Measurements from ENCODE around the gene GJA1. TPM values are rescaled to one million over a fixed set of nuclear protein-coding genes. Genes with fewer than 3 reads are reported as not detected.

Gene GJA1
- total RNA-seq, 1 donor from 2014 or later, result 127 TPM

- no peaks in the 10 kb centered on the region for H3K27me3 ChIP-seq (ENCODE audit: control insufficient read depth, insufficient read depth, low read length)
- DNase-seq (ENCODE audit: low read depth), result no peak
- no peak for FAIRE-seq
- peaks cover 10% of the 10 kb centered on the region for H3K36me3 ChIP-seq (ENCODE audit: control insufficient read depth, insufficient read depth, low read length)
- H3K4me3 ChIP-seq (ENCODE audit: low read depth, low read length), result no peak overlapping the region
- TF ChIP-seq CTCF (IDR thresholded peaks at IDR 0.05; ENCODE audit: insufficient read depth, low read length, severe bottlenecking), result no peak
Measured at GRCh38 chr6:121449331-121449730, 13.9 kb downstream of the GJA1 start.

GRCh38 chr6:121450242-121450641 is 14.8 kb downstream of the GJA1 start:
- FAIRE-seq (no peak), DNase-seq (ENCODE audit: low read depth) (no peak)
- H3K27me3 ChIP-seq (ENCODE audit: control insufficient read depth, insufficient read depth, low read length), result no peaks in the 10 kb centered on the region
- no peak overlapping the region for H3K4me3 ChIP-seq (ENCODE audit: low read depth, low read length)
- H3K36me3 ChIP-seq (ENCODE audit: control insufficient read depth, insufficient read depth, low read length), result peaks cover 10% of the 10 kb centered on the region
- no peak for TF ChIP-seq CTCF (IDR thresholded peaks at IDR 0.05; ENCODE audit: insufficient read depth, low read length, severe bottlenecking)

- H3K27me3 ChIP-seq (ENCODE audit: control insufficient read depth, insufficient read depth, low read length), result no peaks in the 10 kb centered on the region
- no peak for DNase-seq (ENCODE audit: low read depth)
- no peak overlapping the region for H3K4me3 ChIP-seq (ENCODE audit: low read depth, low read length)
- no peak for FAIRE-seq
- TF ChIP-seq CTCF (IDR thresholded peaks at IDR 0.05; ENCODE audit: insufficient read depth, low read length, severe bottlenecking), result no peak
- peaks cover 10% of the 10 kb centered on the region for H3K36me3 ChIP-seq (ENCODE audit: control insufficient read depth, insufficient read depth, low read length)
Measured at GRCh38 chr6:121451250-121451649, 15.8 kb downstream of the GJA1 start.

GRCh38 chr6:121453191-121453590 is 17.7 kb downstream of the GJA1 start:
- no peak for FAIRE-seq
- no peak for TF ChIP-seq CTCF (IDR thresholded peaks at IDR 0.05; ENCODE audit: insufficient read depth, low read length, severe bottlenecking)

GRCh38 chr6:121460170-121460569 is 24.7 kb downstream of the GJA1 start:
- Histone ChIP-seq H3K27me3 (ENCODE audit: control insufficient read depth, insufficient read depth, low read length) (no peaks in the 10 kb centered on the region), H3K4me3 (ENCODE audit: low read depth, low read length) (no peak overlapping the region), H3K36me3 (ENCODE audit: control insufficient read depth, insufficient read depth, low read length) (no peaks in the 10 kb centered on the region)
- FAIRE-seq (no peak), DNase-seq (ENCODE audit: low read depth) (no peak)
- TF ChIP-seq CTCF (IDR thresholded peaks at IDR 0.05; ENCODE audit: insufficient read depth, low read length, severe bottlenecking), result no peak

More at GRCh38 chr6:121453191-121453590, 17.7 kb downstream of the GJA1 start:
- Histone ChIP-seq H3K4me3 (ENCODE audit: low read depth, low read length) (no peak overlapping the region), H3K27me3 (ENCODE audit: control insufficient read depth, insufficient read depth, low read length) (no peaks in the 10 kb centered on the region), H3K36me3 (ENCODE audit: control insufficient read depth, insufficient read depth, low read length) (no peaks in the 10 kb centered on the region)
- DNase-seq (ENCODE audit: low read depth), result no peak

GRCh38 chr6:121463087-121463486 is 27.6 kb downstream of the GJA1 start:
- FAIRE-seq, result no peak
- H3K36me3 ChIP-seq (ENCODE audit: control insufficient read depth, insufficient read depth, low read length), result no peaks in the 10 kb centered on the region
- TF ChIP-seq CTCF (IDR thresholded peaks at IDR 0.05; ENCODE audit: insufficient read depth, low read length, severe bottlenecking), result no peak

More at GRCh38 chr6:121463087-121463486, 27.6 kb downstream of the GJA1 start:
- Histone ChIP-seq H3K4me3 (ENCODE audit: low read depth, low read length) (no peak overlapping the region), H3K27me3 (ENCODE audit: control insufficient read depth, insufficient read depth, low read length) (no peaks in the 10 kb centered on the region)
- DNase-seq (ENCODE audit: low read depth), result no peak

Data from bronchial epithelial cell (primary cell).